Ectodermal cell (in vitro differentiated cells): ENCODE data around the gene SCUBE2.

ENCODE experiments used
- H3K27ac ChIP-seq: 2 replicates; pipeline ENCODE4 v1.7.0; 2013; ENCODE audit warnings: mild to moderate bottlenecking, low read depth, low read length; ENCODE audit not compliant: insufficient read depth, poor library complexity, severe bottlenecking
- H3K27me3 ChIP-seq: 2 replicates; pipeline ENCODE4 v1.7.0; 2013; ENCODE audit warnings: mild to moderate bottlenecking, low read length; ENCODE audit not compliant: insufficient read depth, control insufficient read depth, poor library complexity, severe bottlenecking
- H3K36me3 ChIP-seq: one replicate; pipeline ENCODE4 v1.7.0; 2013; ENCODE audit warnings: low read length; ENCODE audit not compliant: control insufficient read depth, insufficient read depth
- H3K4me1 ChIP-seq: one replicate; pipeline ENCODE4 v1.7.0; 2013; ENCODE audit warnings: low read length; ENCODE audit not compliant: control insufficient read depth, insufficient read depth
- H3K4me3 ChIP-seq: 2 replicates; pipeline ENCODE4 v1.7.0; 2013; ENCODE audit warnings: low read depth, low read length, control low read depth; ENCODE audit not compliant: insufficient read depth
- H3K9me3 ChIP-seq: 2 replicates; pipeline ENCODE4 v1.7.0; 2013; ENCODE audit warnings: mild to moderate bottlenecking, low read length, moderate library complexity; ENCODE audit not compliant: control insufficient read depth
- whole genome bisulfite sequencing, 2 experiments: methylation state at CpG; one replicate each; pipeline ENCODE4 v1.1.7; 2013; ENCODE audit warnings: missing lambda C conversion rate in 2 of 2; 5-methylcytosine and 5-hydroxymethylcytosine counted together

Gene SCUBE2

DNA sequence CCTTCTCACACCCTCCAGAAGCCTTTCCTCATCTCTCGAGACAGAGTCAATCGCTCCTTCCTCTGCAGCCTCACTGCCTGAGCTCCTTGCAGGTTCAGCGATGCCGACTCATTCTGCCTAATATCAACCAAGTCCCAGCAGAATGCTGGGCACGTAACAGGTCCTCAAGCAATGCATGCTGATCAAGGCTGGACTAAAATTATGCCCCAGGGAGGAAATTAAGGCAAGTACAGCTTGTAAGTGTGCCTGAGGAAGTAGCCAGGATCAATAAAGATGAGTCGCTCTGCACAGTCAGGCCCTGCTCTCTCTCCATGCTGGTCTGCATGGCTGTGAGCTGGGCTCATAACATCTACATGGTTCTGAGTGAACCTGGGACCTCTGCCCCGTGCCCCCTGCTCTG, 62.0 kb downstream of the SCUBE2 start:
- H3K27ac ChIP-seq, result no peak overlapping the region

DNA sequence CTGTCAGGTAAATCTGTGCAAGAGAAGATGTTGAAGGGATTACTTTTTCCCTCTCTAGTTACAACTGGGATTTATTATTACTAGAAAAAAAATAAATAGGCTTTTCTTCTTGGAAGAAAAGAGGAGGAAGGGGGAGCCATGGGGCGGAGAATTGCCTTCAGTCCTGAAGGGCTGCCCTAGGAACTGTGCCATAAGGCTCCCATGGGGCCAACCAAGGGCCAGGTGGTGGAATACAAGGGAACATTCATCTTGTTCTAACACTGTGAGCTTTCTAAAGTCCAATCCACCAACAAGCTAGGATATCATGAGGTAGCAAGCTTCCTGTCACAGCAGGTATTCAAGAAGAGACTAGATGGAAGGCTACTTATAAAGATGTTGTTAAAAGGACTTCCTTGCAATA, 62.8 kb downstream of the SCUBE2 start:
- no peak overlapping the region for H3K27ac ChIP-seq
- H3K27me3 ChIP-seq, result no peaks in the 10 kb centered on the region
- H3K36me3 ChIP-seq, result peaks cover 3% of the 10 kb centered on the region
- no peak overlapping the region for H3K4me3 ChIP-seq
- 97 to 100% methylated on average over 1 of the region's 1 CpG for WGBS, 2 experiments
- H3K9me3 ChIP-seq, result no peaks in the 10 kb centered on the region
- H3K4me1 ChIP-seq, result no peaks in the 10 kb centered on the region

More for the DNA sequence above, 62.0 kb downstream of the SCUBE2 start:
- H3K36me3 ChIP-seq, result peaks cover 3% of the 10 kb centered on the region
- no peak overlapping the region for H3K4me3 ChIP-seq
- no peaks in the 10 kb centered on the region for H3K27me3 ChIP-seq
- WGBS, 2 experiments, result 94% methylated on average over 7 of the region's 7 CpGs
- H3K9me3 ChIP-seq, result no peaks in the 10 kb centered on the region
- no peaks in the 10 kb centered on the region for H3K4me1 ChIP-seq

DNA sequence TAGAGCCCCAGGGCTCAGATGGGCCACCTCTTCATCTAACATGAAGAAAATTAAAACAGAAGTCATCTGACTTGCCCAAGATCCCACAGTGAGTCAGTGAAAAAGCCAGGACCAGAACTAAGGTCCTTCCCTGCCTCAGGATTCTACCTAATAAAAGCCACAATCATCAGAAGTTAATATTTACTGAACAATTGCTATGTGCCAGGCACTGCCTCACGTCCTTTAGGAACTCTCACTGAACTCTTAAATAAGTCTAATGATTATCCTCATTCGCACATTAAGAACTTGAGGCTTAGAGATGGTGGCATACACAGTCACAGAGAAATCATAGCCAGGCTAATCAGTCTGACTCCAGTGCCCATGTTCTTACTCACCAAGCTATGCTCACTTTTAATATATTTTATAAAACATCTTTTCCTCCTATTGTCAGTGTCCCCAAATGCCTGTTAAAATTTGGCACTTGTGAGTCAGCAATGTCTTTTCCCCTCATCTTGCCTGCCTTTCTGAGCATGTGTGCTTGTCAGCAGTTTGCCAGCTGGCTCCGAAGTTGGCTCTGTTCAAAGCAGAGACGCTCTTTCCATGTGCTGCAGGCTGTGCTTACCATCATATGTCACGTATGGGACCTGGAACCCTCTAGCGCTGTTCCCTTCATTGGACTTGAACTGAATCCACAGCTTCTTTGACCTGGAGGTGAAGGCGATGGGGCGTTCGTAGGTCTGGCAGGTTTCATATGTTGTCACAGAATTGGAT, 66.1 kb downstream of the SCUBE2 start:
- no peaks in the 10 kb centered on the region for H3K9me3 ChIP-seq
- no peaks in the 10 kb centered on the region for H3K36me3 ChIP-seq
- H3K27me3 ChIP-seq, result no peaks in the 10 kb centered on the region
- no peak overlapping the region for H3K27ac ChIP-seq
- no peak overlapping the region for H3K4me3 ChIP-seq
- WGBS, 2 experiments, result 90 to 91% methylated on average over 9 of the region's 9 CpGs
- no peaks in the 10 kb centered on the region for H3K4me1 ChIP-seq

DNA sequence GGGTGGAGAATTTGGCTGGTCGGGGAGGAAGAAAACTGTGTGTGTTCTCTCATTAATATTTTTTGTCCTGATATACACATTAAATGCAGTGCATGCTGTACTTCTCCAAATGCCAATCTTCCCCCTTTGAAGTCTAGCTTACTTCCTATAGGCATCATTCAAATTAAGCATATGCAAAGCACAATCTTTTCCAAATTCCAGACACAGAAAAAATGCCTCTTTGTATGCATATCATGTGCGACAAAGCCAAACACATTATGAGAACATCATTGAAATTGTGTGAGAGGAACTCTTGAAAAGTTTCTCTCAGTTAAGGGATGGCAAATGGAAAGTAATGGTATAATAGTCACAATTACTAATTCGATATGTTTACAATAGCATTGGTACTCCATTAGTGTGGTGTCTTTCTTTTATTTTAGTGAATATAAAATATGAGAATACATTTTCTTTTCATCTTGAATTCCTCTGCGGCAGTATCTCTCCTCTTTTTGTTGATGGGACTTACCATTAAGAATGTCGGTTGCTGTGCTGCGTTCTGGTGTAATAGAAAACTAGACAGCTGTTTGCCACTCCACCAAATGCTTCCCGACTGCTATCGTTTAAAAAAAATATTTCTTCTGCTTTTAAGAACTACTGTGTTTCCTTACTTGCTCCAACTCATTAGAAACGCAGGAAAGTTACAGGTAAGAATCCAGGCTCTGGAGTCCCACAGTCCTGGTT, 68.3 kb downstream of the SCUBE2 start:
- no peaks in the 10 kb centered on the region for H3K27me3 ChIP-seq
- no peak overlapping the region for H3K4me3 ChIP-seq
- 92 to 97% methylated on average over 6 to 8 of the region's 9 CpGs for WGBS, 2 experiments
- H3K4me1 ChIP-seq, result no peaks in the 10 kb centered on the region
- H3K9me3 ChIP-seq, result no peaks in the 10 kb centered on the region
- no peak overlapping the region for H3K27ac ChIP-seq
- no peaks in the 10 kb centered on the region for H3K36me3 ChIP-seq

DNA sequence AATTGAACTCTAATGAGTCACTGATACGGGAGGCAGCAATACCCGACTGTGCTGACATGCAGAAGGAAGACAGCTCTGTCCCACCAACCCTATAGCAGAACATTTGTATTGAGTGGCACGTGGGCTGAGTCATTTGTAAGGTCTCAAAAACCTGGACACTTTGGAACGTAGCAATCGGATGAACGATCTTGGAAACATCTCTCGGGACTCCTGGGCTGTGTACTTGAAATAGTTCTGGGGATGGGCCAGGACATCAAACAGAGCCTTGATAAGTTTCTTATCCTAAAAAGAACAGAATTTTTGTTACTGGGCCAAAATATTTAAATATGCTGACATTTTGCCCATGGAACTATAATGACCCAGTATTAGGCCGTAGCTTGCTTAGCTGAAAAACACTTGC, 70.5 kb downstream of the SCUBE2 start:
- WGBS, 2 experiments, result 95 to 96% methylated on average over 8 of the region's 8 CpGs
- Histone ChIP-seq H3K4me3 (no peak overlapping the region), H3K27ac (no peak overlapping the region), H3K9me3 (no peaks in the 10 kb centered on the region), H3K36me3 (no peaks in the 10 kb centered on the region), H3K27me3 (no peaks in the 10 kb centered on the region), H3K4me1 (peaks cover 9% of the 10 kb centered on the region)

DNA sequence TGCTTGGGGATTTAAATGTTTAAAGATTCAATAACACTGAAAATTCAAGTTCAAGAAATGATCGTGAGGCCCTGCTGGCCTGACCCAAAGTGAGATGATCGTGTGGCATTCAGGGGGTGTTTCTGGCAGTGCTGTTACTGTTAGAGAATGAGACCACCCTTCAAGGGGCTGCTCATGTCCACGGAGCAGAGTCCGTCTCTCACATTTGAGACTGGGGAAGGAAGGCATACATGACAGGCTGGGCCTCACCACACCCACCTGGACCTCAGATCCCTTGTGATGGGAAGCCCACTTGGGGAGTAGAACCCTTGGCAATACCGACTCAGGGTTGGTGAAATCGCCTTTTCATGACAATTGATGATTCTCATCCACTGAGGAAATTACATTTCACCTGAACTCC, 71.5 kb downstream of the SCUBE2 start:
- WGBS, 2 experiments, result 95 to 96% methylated on average over 6 of the region's 6 CpGs

DNA sequence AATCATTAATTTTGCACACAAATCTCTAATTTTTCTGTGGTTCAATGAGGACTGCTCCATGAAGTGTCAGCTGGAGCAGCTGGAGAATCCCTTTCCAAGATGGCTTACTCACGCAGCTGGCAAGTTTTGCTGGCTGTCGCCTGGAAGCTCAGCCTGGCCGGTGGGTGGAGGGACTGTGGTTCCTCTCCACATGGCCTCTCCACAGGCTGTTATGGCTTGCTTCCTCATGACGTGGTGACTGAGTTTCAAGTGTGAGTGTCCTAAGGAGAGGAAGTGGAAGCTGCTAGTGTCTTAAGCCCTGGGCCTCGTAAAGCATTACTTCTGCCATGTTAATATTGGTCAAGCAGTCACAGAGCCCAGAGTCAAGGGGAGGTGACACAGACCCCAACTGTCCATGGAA, 73.6 kb downstream of the SCUBE2 start:
- 89 to 94% methylated on average over 5 of the region's 5 CpGs for WGBS, 2 experiments

More for the DNA sequence above, 71.5 kb downstream of the SCUBE2 start:
- Histone ChIP-seq H3K4me1 (peaks cover 9% of the 10 kb centered on the region), H3K9me3 (no peaks in the 10 kb centered on the region), H3K36me3 (no peaks in the 10 kb centered on the region), H3K27ac (no peak overlapping the region), H3K4me3 (no peak overlapping the region), H3K27me3 (no peaks in the 10 kb centered on the region)

DNA sequence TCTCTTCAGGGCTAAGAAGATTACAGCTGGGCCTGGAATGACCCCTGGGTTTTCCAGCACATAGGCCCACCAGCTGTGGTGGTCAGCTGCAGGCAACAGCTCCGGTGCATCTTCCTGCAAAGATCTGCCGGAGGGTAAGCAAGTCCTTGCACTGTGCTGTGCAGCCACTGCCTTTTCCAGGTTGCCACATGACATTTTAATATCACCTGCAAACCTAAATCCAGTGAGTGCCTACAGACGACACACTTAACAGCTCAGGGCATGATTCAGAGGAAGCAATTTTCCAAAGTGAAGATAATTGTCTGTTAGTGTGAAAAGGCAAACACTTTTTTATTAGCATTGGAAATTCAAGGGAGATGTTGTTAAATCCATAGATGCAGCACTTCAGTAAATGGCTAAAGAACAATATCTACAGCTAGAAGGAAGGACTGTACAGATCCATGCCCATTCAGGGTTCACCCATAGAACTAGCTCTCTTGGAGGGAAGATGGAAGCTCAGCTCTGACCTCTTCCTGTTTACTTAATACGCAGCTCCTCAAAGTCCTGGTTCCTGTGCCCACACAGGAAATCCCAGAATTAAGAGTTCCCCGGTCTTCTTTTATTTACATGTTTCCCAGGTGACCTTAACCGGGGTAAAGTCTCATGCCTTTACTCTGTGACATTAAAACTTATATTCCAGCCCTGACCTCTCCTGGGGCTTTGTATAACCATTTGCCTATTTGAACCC, 74.3 kb downstream of the SCUBE2 start:
- no peak overlapping the region for H3K27ac ChIP-seq
- H3K9me3 ChIP-seq, result no peaks in the 10 kb centered on the region
- H3K4me3 ChIP-seq, result no peak overlapping the region
- H3K36me3 ChIP-seq, result no peaks in the 10 kb centered on the region
- H3K4me1 ChIP-seq, result peaks cover 9% of the 10 kb centered on the region
- H3K27me3 ChIP-seq, result no peaks in the 10 kb centered on the region
- 86 to 90% methylated on average over 6 of the region's 6 CpGs for WGBS, 2 experiments

More for the DNA sequence above, 73.6 kb downstream of the SCUBE2 start:
- Histone ChIP-seq H3K4me3 (no peak overlapping the region), H3K4me1 (peaks cover 9% of the 10 kb centered on the region), H3K9me3 (no peaks in the 10 kb centered on the region), H3K27me3 (no peaks in the 10 kb centered on the region), H3K27ac (no peak overlapping the region), H3K36me3 (no peaks in the 10 kb centered on the region)

DNA sequence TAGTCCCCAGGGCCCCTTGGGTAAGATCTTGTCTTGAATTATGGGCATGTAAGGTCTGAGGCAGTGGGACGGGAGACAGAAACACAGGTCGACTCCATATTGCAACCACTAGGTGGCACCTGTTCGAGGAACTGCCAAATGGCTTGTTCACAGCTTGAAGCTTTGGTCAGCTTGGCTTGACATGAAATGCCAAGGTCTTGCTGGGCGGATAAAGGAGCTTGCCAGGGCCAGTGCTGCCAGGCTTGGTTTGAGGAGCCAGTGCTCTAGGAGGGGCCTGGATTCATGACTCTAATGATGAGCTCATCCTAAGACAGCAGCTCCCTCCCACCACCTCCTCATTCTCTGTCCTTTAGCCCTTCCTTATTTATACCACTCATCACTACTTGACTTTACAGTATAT, 75.7 kb downstream of the SCUBE2 start:
- 20 to 22% methylated on average over 4 of the region's 4 CpGs for WGBS, 2 experiments
- H3K27me3 ChIP-seq, result no peaks in the 10 kb centered on the region
- H3K27ac ChIP-seq, result no peak overlapping the region
- H3K4me3 ChIP-seq, result no peak overlapping the region
- H3K9me3 ChIP-seq, result no peaks in the 10 kb centered on the region
- H3K36me3 ChIP-seq, result no peaks in the 10 kb centered on the region
- H3K4me1 ChIP-seq, result peaks cover 9% of the 10 kb centered on the region

DNA sequence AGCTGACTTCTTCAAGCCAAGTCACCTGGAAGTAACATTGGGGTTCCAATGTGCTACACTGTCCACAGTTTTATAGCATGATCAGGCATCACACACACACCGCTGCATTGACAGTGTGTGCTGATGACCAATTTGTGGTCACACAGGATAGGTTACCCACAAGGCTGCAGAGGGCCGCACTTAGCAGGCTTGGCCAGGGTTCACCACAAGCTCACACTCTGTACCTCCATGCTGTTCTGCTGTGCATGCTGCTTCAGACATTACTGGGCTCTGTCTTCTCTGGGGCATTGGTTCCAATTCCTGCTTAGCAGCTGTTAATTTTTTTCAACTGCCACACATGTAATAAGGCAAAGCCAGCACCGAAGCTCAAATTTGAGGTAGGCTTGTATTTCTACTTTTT, 76.6 kb downstream of the SCUBE2 start:
- WGBS, 2 experiments, result 95 to 97% methylated on average over 3 of the region's 3 CpGs
- H3K9me3 ChIP-seq, result no peaks in the 10 kb centered on the region
- no peak overlapping the region for H3K4me3 ChIP-seq
- no peaks in the 10 kb centered on the region for H3K36me3 ChIP-seq
- H3K4me1 ChIP-seq, result peaks cover 9% of the 10 kb centered on the region
- H3K27me3 ChIP-seq, result no peaks in the 10 kb centered on the region
- no peak overlapping the region for H3K27ac ChIP-seq
